C4-2B (cell line): Measurements from ENCODE around the gene RAVER2.

Experiments used
- H3K27ac ChIP-seq: fragments of 450-650 bp; 2 replicates; pipeline ENCODE4 v1.5.1; 2017
- CTCF ChIP-seq: fragments of 450-650 bp; conservative IDR thresholded peaks from 2 replicates; pipeline ENCODE4 v1.5.1; 2017; ENCODE audit warnings: mild to moderate bottlenecking
- ZFX ChIP-seq: fragments of 450-650 bp; IDR thresholded peaks from 2 replicates; pipeline ENCODE4 v1.6.1; 2017

The RAVER2 gene

GRCh38 chr1:64881281-64881680, 136.4 kb downstream of the RAVER2 start:
- H3K27ac ChIP-seq: no peak overlapping the region
- TF ChIP-seq ZFX (no peak), CTCF (no peak)
